ENCODE measurements around the gene LRCH1. TPM values are rescaled to one million over a fixed set of nuclear protein-coding genes. Genes with fewer than 3 reads are reported as not detected.

Gene LRCH1
- polyA plus RNA-seq, 1 donor (not counting 4 experiments of a cell fraction or from before 2014, with no cell fraction given): 16.2 TPM

GRCh38 chr13:46594374-46595078, 41.6 kb downstream of the LRCH1 start:
- no peak for FAIRE-seq
- no peaks in the 10 kb centered on the region for H3K27me3 ChIP-seq (ENCODE audit: control insufficient read depth, extremely low read depth, insufficient read depth, low read length)
- H3K9ac ChIP-seq (ENCODE audit: control insufficient read depth, extremely low read depth, insufficient read depth, low read length): no peak overlapping the region
- H3K36me3 ChIP-seq (ENCODE audit: control insufficient read depth in 2 of 2, extremely low read depth in 1 of 2, insufficient read depth in 2 of 2, low read length in 2 of 2): no peaks in the 10 kb centered on the region
- H3K79me2 ChIP-seq (ENCODE audit: control insufficient read depth, insufficient read depth, low read length): peaks cover 77% of the 10 kb centered on the region
- no peak for DNase-seq (ENCODE audit: low read depth, low spot score)
- H3K4me3 ChIP-seq (ENCODE audit: control insufficient read depth in 2 of 3, extremely low read depth in 1 of 3, insufficient read depth in 2 of 3, low read depth in 1 of 3, low read length in 3 of 3): no peak overlapping the region
- peaks cover 2% of the 10 kb centered on the region for H3K9me1 ChIP-seq (ENCODE audit: control insufficient read depth, extremely low read depth, insufficient read depth, low read length)
- H3K27ac ChIP-seq (ENCODE audit: control insufficient read depth, insufficient read depth, low read length): no peak overlapping the region
- H2AFZ ChIP-seq (ENCODE audit: control insufficient read depth, low read length): no peak overlapping the region
- peaks cover 35% of the 10 kb centered on the region for H3K4me1 ChIP-seq (ENCODE audit: control insufficient read depth, extremely low read depth, insufficient read depth, low read length)
- H3K4me2 ChIP-seq (ENCODE audit: control insufficient read depth, extremely low read depth, insufficient read depth, low read depth, low read length): peak overlapping the region; percentile 66
- no peaks in the 10 kb centered on the region for H4K20me1 ChIP-seq (ENCODE audit: control insufficient read depth, extremely low read depth, insufficient read depth, low read length)
- dilution Hi-C loops (cut with MboI; ENCODE audit: extremely low pct_ligation_motif_present, low sequenced_read_pairs): no loop called here
- H3K9me3 ChIP-seq (ENCODE audit: control insufficient read depth, low read depth, low read length): no peaks in the 10 kb centered on the region
- no peak for TF ChIP-seq EZH2 (IDR thresholded peaks at IDR 0.05; ENCODE audit: low read length)
- TF ChIP-seq, protein P1, sequence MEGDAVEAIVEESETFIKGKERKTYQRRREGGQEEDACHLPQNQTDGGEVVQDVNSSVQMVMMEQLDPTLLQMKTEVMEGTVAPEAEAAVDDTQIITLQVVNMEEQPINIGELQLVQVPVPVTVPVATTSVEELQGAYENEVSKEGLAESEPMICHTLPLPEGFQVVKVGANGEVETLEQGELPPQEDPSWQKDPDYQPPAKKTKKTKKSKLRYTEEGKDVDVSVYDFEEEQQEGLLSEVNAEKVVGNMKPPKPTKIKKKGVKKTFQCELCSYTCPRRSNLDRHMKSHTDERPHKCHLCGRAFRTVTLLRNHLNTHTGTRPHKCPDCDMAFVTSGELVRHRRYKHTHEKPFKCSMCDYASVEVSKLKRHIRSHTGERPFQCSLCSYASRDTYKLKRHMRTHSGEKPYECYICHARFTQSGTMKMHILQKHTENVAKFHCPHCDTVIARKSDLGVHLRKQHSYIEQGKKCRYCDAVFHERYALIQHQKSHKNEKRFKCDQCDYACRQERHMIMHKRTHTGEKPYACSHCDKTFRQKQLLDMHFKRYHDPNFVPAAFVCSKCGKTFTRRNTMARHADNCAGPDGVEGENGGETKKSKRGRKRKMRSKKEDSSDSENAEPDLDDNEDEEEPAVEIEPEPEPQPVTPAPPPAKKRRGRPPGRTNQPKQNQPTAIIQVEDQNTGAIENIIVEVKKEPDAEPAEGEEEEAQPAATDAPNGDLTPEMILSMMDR (optimal IDR thresholded peaks at IDR 0.05 in 1 of 3, IDR thresholded peaks at IDR 0.05 in 1 of 3, conservative IDR thresholded peaks at IDR 0.05 in 1 of 3; ENCODE audit: extremely low read depth in 1 of 3, insufficient read depth in 2 of 3, low read length in 3 of 3): no peak

- peak overlapping the region; percentile 49 for H3K27ac ChIP-seq (ENCODE audit: control insufficient read depth, insufficient read depth, low read length)
- dilution Hi-C loops (cut with MboI; ENCODE audit: extremely low pct_ligation_motif_present, low sequenced_read_pairs): no loop called here
- DNase-seq (ENCODE audit: low read depth, low spot score) (peak; percentile 73), FAIRE-seq (peak; percentile 91)
- no peaks in the 10 kb centered on the region for H4K20me1 ChIP-seq (ENCODE audit: control insufficient read depth, extremely low read depth, insufficient read depth, low read length)
- no peak overlapping the region for H2AFZ ChIP-seq (ENCODE audit: control insufficient read depth, low read length)
- no peaks in the 10 kb centered on the region for H3K27me3 ChIP-seq (ENCODE audit: control insufficient read depth, extremely low read depth, insufficient read depth, low read length)
- H3K9me3 ChIP-seq (ENCODE audit: control insufficient read depth, low read depth, low read length): no peaks in the 10 kb centered on the region
- H3K36me3 ChIP-seq (ENCODE audit: control insufficient read depth in 2 of 2, extremely low read depth in 1 of 2, insufficient read depth in 2 of 2, low read length in 2 of 2): no peaks in the 10 kb centered on the region
- H3K79me2 ChIP-seq (ENCODE audit: control insufficient read depth, insufficient read depth, low read length): peaks cover 76% of the 10 kb centered on the region
- peak overlapping the region; percentile 0 for H3K9ac ChIP-seq (ENCODE audit: control insufficient read depth, extremely low read depth, insufficient read depth, low read length)
- H3K4me2 ChIP-seq (ENCODE audit: control insufficient read depth, extremely low read depth, insufficient read depth, low read depth, low read length): peak overlapping the region; percentile 66
- H3K9me1 ChIP-seq (ENCODE audit: control insufficient read depth, extremely low read depth, insufficient read depth, low read length): peaks cover 2% of the 10 kb centered on the region
- H3K4me1 ChIP-seq (ENCODE audit: control insufficient read depth, extremely low read depth, insufficient read depth, low read length): peaks cover 38% of the 10 kb centered on the region
- peak overlapping the region in 1 of 3 experiments; percentile 5 for H3K4me3 ChIP-seq (ENCODE audit: control insufficient read depth in 2 of 3, extremely low read depth in 1 of 3, insufficient read depth in 2 of 3, low read depth in 1 of 3, low read length in 3 of 3)
- TF ChIP-seq EZH2 (IDR thresholded peaks at IDR 0.05; ENCODE audit: low read length): no peak
- TF ChIP-seq, protein P1 (optimal IDR thresholded peaks at IDR 0.05 in 1 of 3, IDR thresholded peaks at IDR 0.05 in 1 of 3, conservative IDR thresholded peaks at IDR 0.05 in 1 of 3; ENCODE audit: extremely low read depth in 1 of 3, insufficient read depth in 2 of 3, low read length in 3 of 3): no peak
These were observed 42.3 kb downstream of the LRCH1 start for GRCh38 chr13:46595136-46595884.
